GM19397 (cell line): ENCODE measurements around the gene EIF3C.
"Not testable (repeated sequence)": the region's sequence is repeated elsewhere in the genome, so short reads cannot be mapped to it uniquely, and the experiment has no call there.

ENCODE experiments used
- ATAC-seq: cut with Tn5 transposase; IDR thresholded peaks from one replicate; pipeline ENCODE4 v1.9.1; 2021; ENCODE audit warnings: mild to moderate bottlenecking, moderate library complexity; ENCODE audit not compliant: unreplicated experiment

The EIF3C gene, protein sequence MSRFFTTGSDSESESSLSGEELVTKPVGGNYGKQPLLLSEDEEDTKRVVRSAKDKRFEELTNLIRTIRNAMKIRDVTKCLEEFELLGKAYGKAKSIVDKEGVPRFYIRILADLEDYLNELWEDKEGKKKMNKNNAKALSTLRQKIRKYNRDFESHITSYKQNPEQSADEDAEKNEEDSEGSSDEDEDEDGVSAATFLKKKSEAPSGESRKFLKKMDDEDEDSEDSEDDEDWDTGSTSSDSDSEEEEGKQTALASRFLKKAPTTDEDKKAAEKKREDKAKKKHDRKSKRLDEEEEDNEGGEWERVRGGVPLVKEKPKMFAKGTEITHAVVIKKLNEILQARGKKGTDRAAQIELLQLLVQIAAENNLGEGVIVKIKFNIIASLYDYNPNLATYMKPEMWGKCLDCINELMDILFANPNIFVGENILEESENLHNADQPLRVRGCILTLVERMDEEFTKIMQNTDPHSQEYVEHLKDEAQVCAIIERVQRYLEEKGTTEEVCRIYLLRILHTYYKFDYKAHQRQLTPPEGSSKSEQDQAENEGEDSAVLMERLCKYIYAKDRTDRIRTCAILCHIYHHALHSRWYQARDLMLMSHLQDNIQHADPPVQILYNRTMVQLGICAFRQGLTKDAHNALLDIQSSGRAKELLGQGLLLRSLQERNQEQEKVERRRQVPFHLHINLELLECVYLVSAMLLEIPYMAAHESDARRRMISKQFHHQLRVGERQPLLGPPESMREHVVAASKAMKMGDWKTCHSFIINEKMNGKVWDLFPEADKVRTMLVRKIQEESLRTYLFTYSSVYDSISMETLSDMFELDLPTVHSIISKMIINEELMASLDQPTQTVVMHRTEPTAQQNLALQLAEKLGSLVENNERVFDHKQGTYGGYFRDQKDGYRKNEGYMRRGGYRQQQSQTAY

DNA sequence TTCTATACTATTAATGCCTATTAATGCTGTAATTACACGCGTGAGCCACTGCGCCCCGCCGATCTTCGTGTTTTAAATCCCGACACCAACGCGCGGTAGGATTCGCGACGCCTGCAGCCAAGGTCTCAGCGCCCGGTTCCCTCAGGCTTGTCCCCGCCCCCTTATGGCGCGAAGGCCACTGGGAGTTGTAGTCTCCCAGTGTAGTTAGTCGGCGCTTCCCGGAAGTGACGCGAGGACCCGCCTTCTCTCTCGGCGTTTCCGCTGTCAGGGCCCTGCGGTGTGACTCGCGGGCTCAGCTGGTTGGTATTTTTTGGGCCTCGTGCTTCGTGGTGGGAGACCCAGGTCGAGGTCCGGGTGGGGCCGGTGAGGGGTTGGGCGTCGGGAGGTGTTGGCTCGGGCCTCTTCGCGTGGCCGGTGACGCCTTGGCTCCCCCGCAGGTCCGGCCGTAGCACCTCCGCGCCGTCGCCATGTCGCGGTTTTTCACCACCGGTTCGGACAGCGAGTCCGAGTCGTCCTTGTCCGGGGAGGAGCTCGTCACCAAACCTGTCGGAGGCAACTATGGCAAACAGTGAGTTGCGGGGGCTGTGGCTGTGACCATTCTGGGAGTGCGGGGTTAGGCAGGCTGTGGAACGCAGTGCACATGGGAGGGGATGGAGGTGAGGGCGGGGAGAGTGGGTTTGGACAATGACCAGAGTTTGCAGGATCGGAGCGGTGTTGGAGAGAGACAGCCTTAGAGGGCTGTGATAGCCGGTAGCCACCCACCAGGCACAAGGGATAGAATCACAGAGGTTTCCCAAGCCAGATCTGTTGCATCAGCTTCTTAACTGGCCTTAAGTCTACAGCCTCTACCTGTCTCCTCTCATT is at the start of gene EIF3C:
Gene EIF3C, plus strand, starts transcription at position 245 of the 864 bp plus-strand sequence. Its CDS starts 223 bp downstream, at position 468.
- ATAC-seq = peak; percentile 99

DNA sequence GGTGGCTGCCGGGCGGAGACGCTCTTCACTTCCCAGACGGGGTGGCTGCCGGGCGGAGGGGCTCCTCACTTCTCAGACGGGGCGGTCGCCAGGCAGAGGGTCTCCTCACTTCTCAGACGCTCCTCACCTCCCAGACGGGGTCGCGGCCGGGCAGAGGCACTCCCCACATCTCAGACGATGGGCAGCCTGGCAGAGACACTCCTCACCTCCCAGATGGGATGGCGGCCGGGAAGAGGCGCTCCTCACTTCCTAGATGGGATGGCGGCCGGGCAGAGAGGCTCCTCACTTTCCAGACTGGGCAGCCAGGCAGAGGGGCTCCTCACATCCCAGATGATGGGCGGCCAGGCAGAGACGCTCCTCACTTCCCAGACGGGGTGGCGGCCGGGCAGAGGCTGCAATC is 45.0 kb upstream of the EIF3C start:
- not testable (repeated sequence) for ATAC-seq

DNA sequence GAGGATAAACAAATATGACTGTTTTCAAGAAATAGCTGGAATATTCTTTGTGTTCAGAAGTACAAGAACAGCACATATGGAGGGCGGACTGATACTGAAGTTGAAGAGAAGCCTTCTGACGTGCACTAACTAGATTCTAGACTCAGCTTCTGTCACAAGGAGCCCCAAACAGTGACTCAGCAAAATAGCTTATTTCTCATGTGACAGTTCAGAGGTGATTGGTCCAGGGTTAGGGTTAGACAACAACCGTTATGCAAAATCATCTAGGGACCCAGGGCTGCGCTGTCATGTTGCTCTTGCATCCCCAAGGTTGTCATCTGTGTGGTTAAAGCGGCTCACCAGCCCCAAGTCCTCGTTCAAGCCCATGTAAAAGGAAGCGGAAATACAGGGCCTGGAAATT is 43.8 kb upstream of the EIF3C start:
- ATAC-seq = not testable (repeated sequence)

DNA sequence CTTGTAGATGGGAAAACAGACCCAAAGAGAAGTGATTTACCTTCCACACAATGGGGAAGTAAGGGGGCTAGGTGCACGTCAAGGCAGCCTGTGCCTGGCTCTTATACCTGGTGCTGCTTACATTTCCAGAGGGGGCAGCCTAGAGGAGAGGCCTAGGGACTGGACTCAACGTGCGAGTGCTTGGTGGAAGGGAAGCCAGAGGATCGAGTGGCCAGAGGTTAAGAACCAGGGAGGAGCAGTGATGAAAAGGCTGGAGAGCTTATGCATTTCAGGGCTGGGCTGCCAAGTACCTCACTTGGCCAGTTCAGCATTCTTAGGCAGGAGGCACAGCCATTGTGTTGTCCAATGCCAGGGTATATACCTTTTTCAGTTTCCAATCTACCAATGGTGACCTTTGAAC is 43.1 kb upstream of the EIF3C start:
- ATAC-seq = not testable (repeated sequence)

DNA sequence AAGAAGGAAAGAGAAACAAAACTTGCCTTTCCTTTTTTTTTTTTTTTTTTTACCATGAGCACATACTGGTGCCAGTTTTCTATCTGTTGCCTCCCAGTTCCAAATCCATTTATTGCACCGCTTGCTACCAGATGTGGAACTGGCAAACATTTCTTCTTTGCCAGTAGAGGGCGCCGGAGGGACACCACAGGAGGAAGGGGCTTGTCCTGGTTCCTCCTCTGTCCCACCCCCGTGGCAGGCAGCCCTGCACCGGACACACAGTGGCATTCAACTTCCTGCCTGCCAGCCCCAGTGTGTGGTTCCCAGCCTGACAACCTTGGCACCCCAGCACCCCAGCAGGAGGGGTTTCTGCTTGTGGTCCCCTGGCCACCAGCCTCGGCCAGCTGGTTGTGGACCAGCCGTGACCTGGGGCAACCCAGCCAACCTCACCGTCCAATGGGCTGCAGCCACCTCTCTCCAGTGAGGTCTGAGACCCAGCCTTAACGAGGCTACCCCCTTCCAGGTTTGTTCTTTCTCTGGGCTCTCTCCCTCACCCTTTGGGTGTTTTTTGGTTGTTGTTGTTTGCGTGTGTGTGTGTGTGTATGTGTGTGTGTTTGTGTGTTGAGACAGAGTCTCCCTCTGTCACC is 22.8 kb upstream of the EIF3C start:
- ATAC-seq = not testable (repeated sequence)

DNA sequence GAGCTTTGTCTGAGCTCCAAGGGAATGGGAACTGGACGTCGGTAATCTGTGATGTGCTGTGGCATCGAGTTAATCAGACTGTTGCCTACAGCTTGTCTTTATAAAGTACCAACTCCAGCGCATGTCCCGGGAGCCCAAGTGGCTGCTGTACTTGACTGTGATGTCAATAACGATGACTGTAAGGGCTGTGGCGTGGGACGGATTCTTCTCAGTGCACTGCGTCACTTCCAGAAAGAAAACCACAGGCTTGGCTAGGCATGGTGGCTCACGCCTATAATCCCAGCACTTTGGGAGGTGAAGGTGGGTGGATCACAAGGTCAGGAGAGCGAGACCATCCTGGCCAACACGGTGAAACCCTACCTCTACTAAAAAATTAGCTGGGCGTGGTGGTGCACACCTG is 21.8 kb upstream of the EIF3C start:
- ATAC-seq = not testable (repeated sequence)

DNA sequence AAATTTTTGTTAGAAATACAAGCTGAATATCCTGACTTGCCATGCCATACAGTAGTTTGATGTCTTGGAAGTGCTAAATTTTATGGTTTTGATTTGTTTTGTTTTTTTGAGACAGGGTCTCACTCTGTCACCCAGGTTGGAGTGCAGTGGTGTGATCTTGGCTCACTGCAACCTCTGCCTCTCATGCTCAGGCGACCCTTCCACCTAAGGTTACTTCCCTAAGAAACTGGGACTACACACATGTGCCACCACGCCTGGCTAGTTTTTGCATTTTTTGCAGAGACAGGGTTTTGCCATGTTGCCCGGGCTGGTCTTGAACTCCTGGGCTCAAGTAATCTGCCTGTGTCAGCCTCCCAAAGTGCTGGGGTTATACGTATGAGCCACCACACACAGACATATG is 19.5 kb upstream of the EIF3C start:
- not testable (repeated sequence) for ATAC-seq

DNA sequence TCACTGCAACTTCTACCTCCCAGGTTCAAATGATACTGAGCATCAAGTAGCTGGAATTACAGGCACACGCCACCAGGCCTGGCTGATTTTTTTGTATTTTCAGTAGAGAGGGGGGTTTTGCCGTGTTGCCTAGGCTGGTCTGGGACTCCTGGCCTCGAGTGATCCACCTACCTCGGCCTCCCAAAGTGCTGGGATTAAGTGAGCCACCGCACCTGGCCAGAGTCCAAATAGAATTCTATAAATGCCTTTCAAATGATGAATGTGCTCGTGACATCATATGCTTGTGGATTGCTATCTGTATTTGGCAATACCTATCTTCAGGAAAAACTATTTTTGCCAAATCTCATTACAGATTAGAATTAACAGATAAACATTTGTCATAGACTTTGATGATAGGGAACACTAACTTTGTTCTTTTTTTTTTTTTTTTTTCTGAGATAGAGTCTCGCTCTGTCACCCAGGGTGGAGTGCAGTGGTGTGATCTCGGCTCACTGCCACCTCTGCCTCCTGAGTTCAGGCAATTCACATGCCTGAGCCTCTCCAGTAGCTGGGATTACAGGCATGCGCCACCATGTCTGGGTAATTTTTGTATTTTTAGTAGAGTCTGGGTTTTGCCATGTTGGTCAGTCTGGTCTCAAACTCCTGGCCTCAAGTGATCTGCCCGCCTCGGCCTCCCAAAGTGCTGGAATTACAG is 17.9 kb upstream of the EIF3C start:
- ATAC-seq = not testable (repeated sequence)

DNA sequence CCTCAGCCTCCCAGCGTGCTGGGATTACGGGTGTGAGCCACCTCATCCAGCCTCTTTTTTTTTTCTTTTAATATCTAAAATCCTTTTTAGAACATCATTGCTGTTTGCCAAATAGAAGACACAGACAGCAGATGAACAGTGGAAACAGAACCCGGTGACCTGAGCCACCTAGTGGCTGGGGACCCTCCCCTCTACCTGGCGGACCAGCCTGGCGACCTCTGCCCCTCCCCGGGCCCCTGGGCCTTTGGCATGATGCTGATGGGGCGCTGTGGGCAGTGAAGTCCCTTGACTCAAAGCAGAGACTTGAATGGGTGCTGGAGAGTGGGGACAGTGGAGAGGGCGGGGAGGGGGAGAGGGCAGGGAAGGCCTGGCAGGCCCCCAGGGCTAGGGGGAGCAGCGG is 11.5 kb upstream of the EIF3C start:
- ATAC-seq = not testable (repeated sequence)

DNA sequence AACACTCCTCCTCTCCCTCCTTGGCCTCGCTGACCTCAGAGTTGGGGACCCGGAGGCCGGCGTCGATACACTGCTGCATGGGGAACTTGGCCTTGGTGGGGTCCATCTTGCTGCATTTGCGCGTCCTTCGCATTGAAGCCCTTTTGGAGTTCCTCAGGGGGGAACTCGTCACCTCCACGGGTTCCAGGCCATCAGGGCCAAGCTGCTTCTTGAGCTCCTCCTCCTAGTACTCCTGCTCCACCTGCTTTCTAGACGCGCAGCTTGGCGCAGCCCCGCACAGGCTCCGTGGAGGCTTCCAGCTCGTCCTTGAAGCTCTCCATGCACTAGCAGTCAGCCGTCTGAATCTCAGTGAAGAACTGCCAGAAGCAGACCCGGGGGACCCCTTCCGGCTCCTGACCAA is 10.9 kb upstream of the EIF3C start:
- ATAC-seq = not testable (repeated sequence)

DNA sequence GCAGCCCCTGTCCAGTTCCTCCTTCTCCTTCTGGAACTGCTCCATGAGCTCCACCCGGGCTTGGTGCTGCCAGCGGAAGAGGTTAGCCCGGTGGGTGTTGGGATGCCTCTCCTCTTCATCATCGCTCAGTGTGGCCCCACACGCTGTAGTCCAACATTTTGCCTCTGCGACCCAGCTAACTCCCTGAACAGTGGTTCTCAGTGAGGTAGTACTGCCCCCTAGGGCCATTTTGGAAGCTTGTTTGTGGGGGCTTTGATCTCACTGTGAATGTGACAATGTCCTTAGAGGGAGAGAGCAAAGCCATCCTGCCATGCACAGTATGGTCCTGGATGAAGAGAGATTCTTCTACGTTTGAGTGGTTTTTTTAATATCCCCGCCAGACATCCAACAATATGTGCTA is 9.9 kb upstream of the EIF3C start:
- not testable (repeated sequence) for ATAC-seq

DNA sequence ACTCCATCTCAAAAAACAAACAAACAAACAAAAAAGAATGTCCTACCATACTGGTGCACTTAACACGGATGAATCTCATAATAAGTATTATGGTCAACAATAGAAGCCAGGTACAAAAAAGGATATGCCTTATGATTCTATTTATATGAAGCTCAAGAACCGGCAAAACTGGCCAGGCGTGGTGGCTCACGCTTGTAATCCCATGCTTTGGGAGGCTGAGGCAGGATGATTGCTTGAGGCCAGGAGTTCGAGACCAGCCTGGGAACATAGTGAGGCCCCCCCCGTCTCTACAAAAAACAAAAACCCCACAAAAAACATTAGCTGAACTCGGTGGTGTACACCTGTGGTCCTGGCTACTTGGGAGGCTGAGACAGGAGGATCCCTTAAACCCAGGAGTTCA is 7.0 kb upstream of the EIF3C start:
- ATAC-seq = not testable (repeated sequence)

DNA sequence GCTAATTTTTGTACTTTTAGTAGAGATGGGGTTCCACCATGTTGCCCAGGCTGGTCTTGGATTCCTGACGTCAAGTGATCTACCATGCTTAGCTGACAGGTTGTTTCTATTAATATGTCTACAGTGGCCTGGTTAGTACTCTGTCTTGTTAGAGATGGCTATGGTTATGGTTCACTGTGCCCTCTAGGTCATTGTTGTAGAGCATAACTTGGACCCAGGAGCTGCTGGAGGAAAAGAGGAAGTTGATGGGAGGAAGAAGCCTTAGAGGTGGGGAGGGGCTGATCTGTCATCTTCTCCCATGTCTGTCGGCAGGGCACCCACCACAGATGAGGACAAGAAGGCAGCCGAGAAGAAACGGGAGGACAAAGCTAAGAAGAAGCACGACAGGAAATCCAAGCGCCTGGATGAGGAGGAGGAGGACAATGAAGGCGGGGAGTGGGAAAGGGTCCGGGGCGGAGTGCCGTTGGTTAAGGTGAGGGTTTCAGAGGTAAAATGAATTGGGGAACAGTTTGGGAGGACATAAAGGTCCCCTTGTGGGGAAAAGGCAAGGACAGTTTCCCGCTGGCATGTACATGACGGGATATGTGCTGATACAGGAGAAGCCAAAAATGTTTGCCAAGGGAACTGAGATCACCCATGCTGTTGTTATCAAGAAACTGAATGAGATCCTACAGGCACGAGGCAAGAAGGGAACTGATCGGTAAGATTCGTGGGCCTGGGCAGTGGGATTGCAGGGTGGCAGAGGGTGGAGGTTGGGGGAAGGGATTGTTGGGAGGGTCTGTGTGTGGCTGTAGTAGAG is 11.8 kb downstream of the EIF3C start:
- not testable (repeated sequence) for ATAC-seq

DNA sequence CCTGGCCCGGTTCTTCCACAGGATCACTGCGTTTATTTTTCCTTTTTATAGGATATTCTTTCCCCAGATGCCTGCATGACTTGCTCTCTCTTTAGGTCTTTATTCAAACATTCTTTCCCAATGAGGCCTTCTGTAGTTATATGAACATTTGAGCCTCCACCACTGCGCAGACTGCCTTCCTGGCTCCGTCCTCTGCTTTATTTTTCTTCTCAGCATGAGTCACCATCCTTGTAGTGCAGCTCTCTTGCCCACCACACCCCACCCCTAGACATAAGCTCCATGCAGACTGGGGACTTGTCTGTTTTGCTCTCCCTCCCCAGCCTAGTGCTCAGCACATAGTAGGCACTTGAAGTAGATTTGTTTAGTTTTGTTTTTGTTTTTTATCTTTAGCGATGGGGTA is 20.0 kb downstream of the EIF3C start:
- not testable (repeated sequence) for ATAC-seq

DNA sequence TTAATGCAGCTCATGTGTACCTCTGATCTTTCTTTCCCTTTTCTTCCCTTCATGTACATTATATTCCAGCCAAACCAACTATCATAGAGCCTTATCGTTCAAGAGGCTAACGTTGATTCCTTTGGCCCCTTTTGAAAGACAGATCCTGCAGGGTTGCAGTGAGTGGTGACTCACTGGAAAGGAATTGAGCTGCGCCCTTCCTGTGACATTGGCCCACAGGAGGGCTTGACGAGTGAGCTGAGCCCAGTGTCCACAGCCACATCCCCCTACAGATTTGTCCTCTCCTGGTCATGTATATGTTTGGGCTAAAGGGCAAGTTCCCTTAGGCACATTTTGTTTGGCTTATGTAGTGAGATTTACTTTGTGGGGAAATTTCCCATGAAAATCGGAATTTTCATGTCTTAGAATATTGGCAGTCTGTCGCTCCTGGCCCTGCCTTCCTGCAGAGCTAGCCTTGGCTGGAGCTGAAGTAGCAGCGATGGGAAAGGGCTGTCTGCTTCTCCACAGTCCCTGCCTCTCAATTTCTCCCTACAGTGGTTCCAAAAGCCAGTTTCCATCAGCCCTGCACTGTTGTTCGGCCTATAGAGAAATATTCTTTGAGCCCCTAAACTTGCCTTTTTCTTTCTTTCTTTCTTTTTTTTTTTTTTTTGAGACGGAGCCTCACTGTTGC is 21.3 kb downstream of the EIF3C start:
- not testable (repeated sequence) for ATAC-seq

DNA sequence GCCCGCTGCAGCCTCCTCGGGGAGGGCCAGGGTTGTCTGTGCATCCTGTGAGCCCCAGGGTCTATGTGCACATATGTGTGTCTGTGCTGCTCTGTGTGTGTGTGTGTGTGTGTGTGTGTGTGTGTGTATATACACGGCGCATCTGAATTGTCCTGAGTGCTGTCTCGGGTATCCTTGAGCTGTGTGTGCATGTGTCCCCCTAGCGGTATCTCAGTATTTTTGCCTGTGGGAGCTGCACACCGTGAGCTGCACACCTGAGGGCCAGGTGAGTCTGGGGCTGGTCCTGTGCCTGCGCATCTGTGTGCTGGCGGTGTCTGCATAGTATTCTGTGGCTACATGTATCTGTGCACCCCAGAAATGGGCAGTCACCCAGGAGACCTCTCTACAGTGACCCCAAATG is 28.5 kb downstream of the EIF3C start:
- not testable (repeated sequence) for ATAC-seq

DNA sequence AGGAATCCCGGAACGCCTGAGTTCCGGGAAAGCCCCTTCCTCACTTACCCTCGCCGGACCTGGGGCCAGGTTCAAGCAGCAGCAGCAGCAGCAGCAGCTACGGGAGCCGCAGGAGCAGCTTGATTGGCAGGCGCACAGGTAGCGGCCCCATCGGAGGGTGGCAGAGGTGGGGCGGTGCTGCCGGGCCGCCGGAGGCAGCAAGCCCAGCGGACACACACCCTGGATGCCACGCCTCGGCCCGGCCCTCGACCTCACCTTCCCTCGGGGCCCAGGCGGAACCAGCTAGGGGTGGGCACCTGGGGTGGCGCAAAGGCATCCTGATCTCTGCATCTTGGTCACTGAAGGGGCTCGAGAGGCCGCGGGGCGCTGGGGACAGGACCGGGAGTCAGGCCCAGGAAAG is 29.4 kb downstream of the EIF3C start:
- not testable (repeated sequence) for ATAC-seq

DNA sequence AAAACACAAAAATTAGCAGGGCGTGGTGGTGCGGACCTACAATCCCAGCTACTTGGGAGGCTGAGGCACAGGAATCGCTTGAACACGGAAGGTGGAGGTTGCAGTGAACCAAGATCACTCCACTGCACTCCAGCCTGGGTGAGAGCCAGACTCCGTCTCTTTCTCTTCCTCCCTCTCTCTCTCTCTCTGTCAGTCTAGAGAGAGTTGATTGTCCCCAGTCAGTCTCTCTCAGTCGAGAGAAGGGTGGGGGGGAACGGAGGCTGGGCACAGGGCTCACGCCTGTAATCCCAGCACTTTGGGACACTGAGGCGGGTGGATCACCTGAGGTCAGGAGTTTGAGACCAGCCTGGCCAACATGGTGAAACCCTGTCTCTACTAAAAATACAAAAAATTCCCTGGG is 30.0 kb downstream of the EIF3C start:
- not testable (repeated sequence) for ATAC-seq
